Osteoblast (primary cell): ENCODE measurements around the gene MPST. TPM values are rescaled to one million over a fixed set of nuclear protein-coding genes. Genes with fewer than 3 reads are reported as not detected.

Experiments used
- DNase-seq: peaks from one replicate; pipeline ENCODE4 v3.0.0; 2011; ENCODE audit warnings: low spot score, mixed read lengths; ENCODE audit not compliant: insufficient read length; ENCODE audit errors: missing footprints
- H2AFZ ChIP-seq: 2 replicates; pipeline ENCODE4 v1.6.0; 2011; ENCODE audit warnings: mild to moderate bottlenecking, low read length
- H3K27ac ChIP-seq: 2 replicates; pipeline ENCODE4 v1.5.1; 2011; ENCODE audit warnings: mild to moderate bottlenecking, low read depth, low read length, moderate library complexity
- H3K27me3 ChIP-seq: 2 replicates; pipeline ENCODE4 v1.6.0; 2012; ENCODE audit warnings: mild to moderate bottlenecking, control low read depth, inconsistent platforms, low read length, moderate library complexity; ENCODE audit not compliant: insufficient read depth
- H3K36me3 ChIP-seq: 2 replicates; pipeline ENCODE4 v1.5.1; 2011; ENCODE audit warnings: mild to moderate bottlenecking, low read length, control low read depth, moderate library complexity; ENCODE audit not compliant: insufficient read depth
- H3K4me1 ChIP-seq: 2 replicates; pipeline ENCODE4 v1.5.1; 2011; ENCODE audit warnings: mild to moderate bottlenecking, low read length, control low read depth, moderate library complexity; ENCODE audit not compliant: insufficient read depth
- H3K4me2 ChIP-seq: 2 replicates; pipeline ENCODE4 v1.6.0; 2011; ENCODE audit warnings: mild to moderate bottlenecking, low read length; ENCODE audit not compliant: insufficient read depth
- H3K4me3 ChIP-seq: fragments of 200-600 bp; sonication (generic); 3 replicates; pipeline ENCODE4 v1.5.1; 2012; ENCODE audit warnings: mild to moderate bottlenecking, low read length, inconsistent platforms; ENCODE audit not compliant: insufficient read depth
- H3K79me2 ChIP-seq: 2 replicates; pipeline ENCODE4 v1.6.0; 2012; ENCODE audit warnings: mild to moderate bottlenecking, low read length, control low read depth, inconsistent platforms; ENCODE audit not compliant: insufficient read depth
- H3K9me3 ChIP-seq: 2 replicates; pipeline ENCODE4 v1.5.1; 2011; ENCODE audit warnings: low read depth, low read length, control low read depth
- H4K20me1 ChIP-seq: 2 replicates; pipeline ENCODE4 v1.6.0; 2012; ENCODE audit warnings: mild to moderate bottlenecking, low read length, control low read depth; ENCODE audit not compliant: insufficient read depth
- total RNA-seq: library from RNA; depleted of rRNA; stranded (reverse); fragments of >200 nt; gene quantifications from 2 replicates; pipeline ENCODE4 v1.2.3, GENCODE V29; 2012
- TF ChIP-seq, protein P1 (sequence below): IDR thresholded peaks from 2 replicates; pipeline ENCODE4 v1.5.1; 2011; ENCODE audit warnings: mild to moderate bottlenecking, low read depth, low read length, moderate library complexity; ENCODE audit errors: extremely low read depth

The MPST gene
- total RNA-seq, 1 donor, result 91.6 TPM

DNA sequence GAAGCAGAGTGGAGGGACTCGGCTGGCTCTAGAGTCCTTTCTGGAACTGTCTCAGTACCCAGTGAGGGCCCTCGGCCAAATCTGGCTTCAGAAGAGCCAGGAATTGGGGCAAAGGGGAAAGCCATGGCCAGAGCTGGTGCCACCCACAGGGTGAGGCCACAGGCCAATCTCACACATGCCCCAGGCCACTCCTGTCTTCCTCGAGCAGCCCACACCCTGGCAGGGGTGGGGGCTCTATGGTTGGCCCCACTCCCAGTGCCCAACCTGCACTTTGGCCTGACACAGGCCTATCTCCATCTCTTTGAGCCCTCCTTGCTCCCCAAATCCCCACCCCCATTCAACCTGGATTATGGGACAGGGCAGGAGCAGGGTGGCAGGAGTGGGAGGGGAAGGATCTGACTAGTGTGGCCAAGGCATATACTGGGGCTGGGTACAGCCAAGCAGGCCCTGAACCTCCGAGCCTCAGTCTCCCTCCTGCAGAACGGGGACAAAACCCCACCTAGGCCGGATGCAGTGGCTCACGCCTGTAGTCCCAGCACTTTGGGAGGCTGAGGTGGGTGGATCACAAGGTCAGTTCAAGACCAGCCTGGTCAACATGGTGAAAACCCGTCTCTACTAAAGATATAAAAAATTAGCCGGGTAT is 7.2 kb upstream of the MPST start:
- no peaks in the 10 kb centered on the region for H3K4me1 ChIP-seq
- TF ChIP-seq, protein P1, sequence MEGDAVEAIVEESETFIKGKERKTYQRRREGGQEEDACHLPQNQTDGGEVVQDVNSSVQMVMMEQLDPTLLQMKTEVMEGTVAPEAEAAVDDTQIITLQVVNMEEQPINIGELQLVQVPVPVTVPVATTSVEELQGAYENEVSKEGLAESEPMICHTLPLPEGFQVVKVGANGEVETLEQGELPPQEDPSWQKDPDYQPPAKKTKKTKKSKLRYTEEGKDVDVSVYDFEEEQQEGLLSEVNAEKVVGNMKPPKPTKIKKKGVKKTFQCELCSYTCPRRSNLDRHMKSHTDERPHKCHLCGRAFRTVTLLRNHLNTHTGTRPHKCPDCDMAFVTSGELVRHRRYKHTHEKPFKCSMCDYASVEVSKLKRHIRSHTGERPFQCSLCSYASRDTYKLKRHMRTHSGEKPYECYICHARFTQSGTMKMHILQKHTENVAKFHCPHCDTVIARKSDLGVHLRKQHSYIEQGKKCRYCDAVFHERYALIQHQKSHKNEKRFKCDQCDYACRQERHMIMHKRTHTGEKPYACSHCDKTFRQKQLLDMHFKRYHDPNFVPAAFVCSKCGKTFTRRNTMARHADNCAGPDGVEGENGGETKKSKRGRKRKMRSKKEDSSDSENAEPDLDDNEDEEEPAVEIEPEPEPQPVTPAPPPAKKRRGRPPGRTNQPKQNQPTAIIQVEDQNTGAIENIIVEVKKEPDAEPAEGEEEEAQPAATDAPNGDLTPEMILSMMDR, result no peak
- peaks cover 10% of the 10 kb centered on the region for H3K27me3 ChIP-seq
- peaks cover 6% of the 10 kb centered on the region for H4K20me1 ChIP-seq
- H2AFZ ChIP-seq, result no peak overlapping the region
- H3K4me3 ChIP-seq, result no peak overlapping the region
- H3K36me3 ChIP-seq, result peaks cover 5% of the 10 kb centered on the region
- no peak overlapping the region for H3K4me2 ChIP-seq
- no peaks in the 10 kb centered on the region for H3K9me3 ChIP-seq
- no peak overlapping the region for H3K27ac ChIP-seq
- DNase-seq, result no peak
- no peaks in the 10 kb centered on the region for H3K79me2 ChIP-seq

DNA sequence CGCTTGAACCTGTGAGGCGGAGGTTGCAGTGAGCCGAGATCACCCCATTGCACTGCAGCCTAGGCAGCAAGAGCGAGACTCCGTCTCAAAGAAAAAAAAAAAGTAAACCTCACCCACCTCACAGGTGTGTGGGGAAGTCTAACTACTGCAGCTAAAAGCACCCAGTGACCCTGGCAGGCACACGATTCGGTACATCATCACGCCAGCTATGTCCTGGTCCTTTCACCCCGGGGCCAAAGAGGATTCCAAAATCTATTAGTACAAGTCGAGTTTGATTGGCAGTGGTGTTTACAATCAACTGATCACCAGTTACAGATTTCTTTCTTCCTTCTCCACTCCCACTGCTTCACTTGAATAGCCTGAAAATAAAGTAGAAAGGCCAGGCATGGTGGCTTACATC is 6.6 kb upstream of the MPST start:
- H3K27me3 ChIP-seq, result peaks cover 5% of the 10 kb centered on the region
- no peaks in the 10 kb centered on the region for H3K79me2 ChIP-seq
- DNase-seq, result no peak
- no peak overlapping the region for H3K4me3 ChIP-seq
- H2AFZ ChIP-seq, result no peak overlapping the region
- H4K20me1 ChIP-seq, result peaks cover 10% of the 10 kb centered on the region
- no peaks in the 10 kb centered on the region for H3K4me1 ChIP-seq
- H3K36me3 ChIP-seq, result peaks cover 10% of the 10 kb centered on the region
- no peak overlapping the region for H3K27ac ChIP-seq
- H3K9me3 ChIP-seq, result no peaks in the 10 kb centered on the region
- TF ChIP-seq, protein P1, result no peak
- H3K4me2 ChIP-seq, result no peak overlapping the region

DNA sequence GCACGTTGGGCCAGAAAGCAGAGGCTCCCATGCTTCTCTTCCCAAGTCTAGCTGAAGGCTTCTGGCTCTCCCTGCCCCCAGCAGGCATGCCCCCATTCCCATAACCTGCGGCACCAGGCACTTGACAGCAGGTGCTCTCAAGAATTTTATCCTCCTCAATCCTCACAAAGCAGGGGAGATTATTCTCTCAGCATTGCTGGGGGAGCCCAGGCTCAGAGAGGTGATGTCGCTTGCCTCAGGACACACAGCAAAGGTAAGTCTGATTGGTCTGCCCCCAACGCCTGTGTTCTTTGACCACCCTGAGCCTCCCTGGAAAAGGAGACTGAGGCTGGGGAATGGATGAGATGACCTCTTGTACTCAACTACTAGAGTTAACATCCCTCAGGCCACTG is 5.1 kb upstream of the MPST start:
- Histone ChIP-seq H3K27ac (no peak overlapping the region), H3K4me3 (no peak overlapping the region), H3K9me3 (no peaks in the 10 kb centered on the region), H3K4me2 (no peak overlapping the region), H3K36me3 (peaks cover 12% of the 10 kb centered on the region), H4K20me1 (peaks cover 18% of the 10 kb centered on the region), H3K27me3 (no peaks in the 10 kb centered on the region), H3K79me2 (peaks cover 6% of the 10 kb centered on the region), H2AFZ (no peak overlapping the region), H3K4me1 (peaks cover 7% of the 10 kb centered on the region)
- TF ChIP-seq, protein P1, result no peak
- peak; percentile 27 for DNase-seq

DNA sequence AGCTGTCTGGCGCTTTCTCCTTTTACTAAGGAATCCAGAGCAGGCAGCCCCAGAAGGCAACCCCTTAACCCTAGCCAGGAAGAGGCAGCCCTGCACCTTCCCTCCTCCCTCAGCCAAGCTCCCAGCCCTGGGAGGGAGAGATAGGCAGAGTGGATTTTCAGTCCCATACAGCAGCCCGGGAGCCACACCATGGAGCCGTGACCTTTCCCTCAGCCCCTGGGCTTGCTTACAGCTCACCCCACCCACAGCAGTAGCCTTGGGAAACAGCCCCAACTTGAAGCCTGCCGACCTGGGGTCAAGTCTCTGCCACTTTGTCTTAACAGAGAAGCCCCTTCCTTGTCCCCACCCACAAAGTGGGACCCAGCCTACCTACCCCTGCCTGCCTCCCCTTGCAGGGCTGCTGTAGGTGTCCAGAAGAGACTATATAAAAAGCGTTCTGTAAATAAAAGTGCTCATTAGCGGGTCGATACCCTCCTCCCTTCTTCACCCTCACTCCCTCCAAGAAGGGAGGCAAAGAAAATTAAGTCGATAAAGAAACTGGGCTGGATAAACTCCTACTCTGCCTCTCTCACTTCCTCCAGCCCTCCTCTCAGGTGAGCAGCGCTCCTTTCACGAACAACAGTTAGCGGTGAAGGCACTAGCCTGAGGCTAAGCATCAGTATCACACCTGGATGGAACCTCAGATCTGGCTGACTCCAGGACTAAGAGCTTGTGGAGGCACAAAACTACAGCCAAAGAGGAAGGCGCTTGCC is 4.5 kb upstream of the MPST start:
- Histone ChIP-seq H3K36me3 (peaks cover 12% of the 10 kb centered on the region), H3K27ac (no peak overlapping the region), H3K79me2 (peaks cover 6% of the 10 kb centered on the region), H3K27me3 (no peaks in the 10 kb centered on the region), H3K4me3 (no peak overlapping the region), H3K4me2 (no peak overlapping the region), H2AFZ (no peak overlapping the region), H4K20me1 (peaks cover 18% of the 10 kb centered on the region), H3K4me1 (peaks cover 7% of the 10 kb centered on the region), H3K9me3 (no peaks in the 10 kb centered on the region)
- TF ChIP-seq, protein P1, result no peak
- peak; percentile 56 for DNase-seq
